ENCODE measurements around the gene FA2H. TPM values are rescaled to one million over a fixed set of nuclear protein-coding genes. Genes with fewer than 3 reads are reported as not detected.
"Not testable (repeated sequence)": the region's sequence is repeated elsewhere in the genome, so short reads cannot be mapped to it uniquely, and the experiment has no call there.

FA2H gene
- total and polyA plus RNA-seq, 2 donors from 2014 or later = 4.2 to 10.3 TPM

- no peaks in the 10 kb centered on the region for H3K36me3 ChIP-seq (ENCODE audit: control insufficient read depth in 2 of 3, insufficient read depth in 3 of 3, low read length in 3 of 3)
- no peak for TF ChIP-seq CTCF (IDR thresholded peaks at IDR 0.05; ENCODE audit: borderline replicate concordance, extremely low read depth, insufficient read depth)
- no peak overlapping the region for H3K4me3 ChIP-seq (ENCODE audit: low read length in 3 of 3)
- no peaks in the 10 kb centered on the region for H3K27me3 ChIP-seq (ENCODE audit: control insufficient read depth, insufficient read depth, low read length)
- H3K9ac ChIP-seq (ENCODE audit: low read length in 3 of 3) = no peak overlapping the region
- no peak for DNase-seq
- H3K4me1 ChIP-seq (ENCODE audit: control insufficient read depth in 2 of 3, insufficient read depth in 2 of 3, low read depth in 1 of 3, low read length in 3 of 3) = peaks cover 0 to 5% (median 0%) of the 10 kb centered on the region in 3 donors
- H3K9me3 ChIP-seq (ENCODE audit: control insufficient read depth in 2 of 3, insufficient read depth in 1 of 3, low read length in 3 of 3) = no peaks in the 10 kb centered on the region
- H3K27ac ChIP-seq (ENCODE audit: low read depth in 2 of 2, low read length in 2 of 2) = no peak overlapping the region
- no peak for FAIRE-seq
- intact Hi-C loops (cut with DNase I) = no loop called here
Measured at GRCh38 chr16:74769586-74770190, 4.9 kb downstream of the FA2H start.

DNA sequence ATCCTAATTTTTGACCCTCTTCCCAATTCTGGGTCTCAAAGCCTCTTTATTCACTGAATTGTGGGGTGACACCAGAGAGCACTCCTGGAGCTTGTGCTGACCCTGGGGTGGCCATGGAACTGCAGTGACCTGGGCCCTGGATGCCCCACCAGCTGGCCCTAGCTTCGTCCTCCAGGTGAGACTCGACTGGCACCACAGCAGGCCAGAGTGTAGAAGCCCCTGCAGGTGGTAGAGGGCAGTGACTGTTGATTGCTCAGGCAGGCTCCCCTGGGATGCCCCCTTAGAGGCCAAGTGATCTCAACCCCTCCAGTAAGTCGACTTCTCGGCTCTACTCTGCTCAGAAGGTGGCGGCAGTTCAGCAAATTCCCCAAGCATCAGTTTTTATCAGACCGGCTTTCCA lies 6.4 kb downstream of the FA2H start:
- FAIRE-seq = no peak
- intact Hi-C loops (cut with DNase I) = no loop called here
- H3K4me1 ChIP-seq (ENCODE audit: control insufficient read depth in 2 of 3, insufficient read depth in 2 of 3, low read depth in 1 of 3, low read length in 3 of 3) = no peaks in the 10 kb centered on the region
- H3K27me3 ChIP-seq (ENCODE audit: control insufficient read depth, insufficient read depth, low read length) = no peaks in the 10 kb centered on the region
- H3K27ac ChIP-seq (ENCODE audit: low read depth in 2 of 2, low read length in 2 of 2) = no peak overlapping the region
- no peak for DNase-seq
- no peaks in the 10 kb centered on the region for H3K9me3 ChIP-seq (ENCODE audit: control insufficient read depth in 2 of 3, insufficient read depth in 1 of 3, low read length in 3 of 3)
- H3K9ac ChIP-seq (ENCODE audit: low read length in 3 of 3) = no peak overlapping the region
- no peak overlapping the region for H3K4me3 ChIP-seq (ENCODE audit: low read length in 3 of 3)
- H3K36me3 ChIP-seq (ENCODE audit: control insufficient read depth in 2 of 3, insufficient read depth in 3 of 3, low read length in 3 of 3) = no peaks in the 10 kb centered on the region
- TF ChIP-seq CTCF (IDR thresholded peaks at IDR 0.05; ENCODE audit: borderline replicate concordance, extremely low read depth, insufficient read depth) = no peak

DNA sequence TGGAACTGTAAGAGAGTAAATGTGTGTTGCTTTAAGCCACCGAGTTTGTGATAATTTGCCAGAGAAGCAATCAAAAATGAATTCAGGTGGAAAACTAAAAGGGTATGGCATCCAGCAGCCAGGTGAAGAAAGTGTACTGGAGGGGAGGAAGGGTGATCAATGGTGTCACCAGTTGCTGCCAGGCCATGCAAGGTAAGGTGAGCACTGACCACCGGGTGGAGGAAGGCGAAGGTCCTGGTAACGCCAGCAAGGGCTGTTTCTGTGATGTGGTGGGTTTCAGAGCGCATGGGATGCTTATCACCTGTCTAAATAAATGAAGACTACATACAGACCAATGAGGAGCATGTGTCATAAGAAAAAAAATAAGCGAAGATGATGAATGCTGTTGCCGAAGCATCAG lies 6.9 kb downstream of the FA2H start:
- no peak for TF ChIP-seq CTCF (IDR thresholded peaks at IDR 0.05; ENCODE audit: borderline replicate concordance, extremely low read depth, insufficient read depth)
- Histone ChIP-seq H3K36me3 (ENCODE audit: control insufficient read depth in 2 of 3, insufficient read depth in 3 of 3, low read length in 3 of 3) (no peaks in the 10 kb centered on the region), H3K27me3 (ENCODE audit: control insufficient read depth, insufficient read depth, low read length) (no peaks in the 10 kb centered on the region), H3K4me3 (ENCODE audit: low read length in 3 of 3) (no peak overlapping the region), H3K9ac (ENCODE audit: low read length in 3 of 3) (no peak overlapping the region), H3K9me3 (ENCODE audit: control insufficient read depth in 2 of 3, insufficient read depth in 1 of 3, low read length in 3 of 3) (no peaks in the 10 kb centered on the region), H3K27ac (ENCODE audit: low read depth in 2 of 2, low read length in 2 of 2) (no peak overlapping the region), H3K4me1 (ENCODE audit: control insufficient read depth in 2 of 3, insufficient read depth in 2 of 3, low read depth in 1 of 3, low read length in 3 of 3) (no peaks in the 10 kb centered on the region)
- FAIRE-seq = no peak
- intact Hi-C loops (cut with DNase I) = no loop called here
- no peak for DNase-seq

DNA sequence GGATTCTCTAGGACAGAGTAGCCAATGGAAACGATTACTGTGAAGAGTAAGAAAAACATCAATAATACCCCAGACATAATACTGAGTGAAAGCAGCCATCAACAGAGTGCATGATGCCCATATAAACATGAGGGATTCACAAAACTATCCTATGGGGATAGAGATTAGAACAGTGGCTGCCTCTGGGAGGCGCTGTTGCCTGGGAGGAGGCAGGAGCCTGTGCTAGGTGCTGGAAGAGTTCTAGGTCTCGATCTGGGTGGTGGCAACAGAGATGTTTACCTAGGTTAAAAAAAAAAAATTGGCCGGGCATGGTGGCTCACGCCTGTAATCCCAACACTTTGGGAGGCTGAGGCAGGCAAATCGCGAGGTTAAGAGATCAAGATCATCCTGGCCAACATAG lies 7.9 kb downstream of the FA2H start:
- H3K9ac ChIP-seq (ENCODE audit: low read length in 3 of 3) = no peak overlapping the region
- H3K4me3 ChIP-seq (ENCODE audit: low read length in 3 of 3) = no peak overlapping the region
- DNase-seq (no peak), FAIRE-seq (no peak)
- intact Hi-C loops (cut with DNase I) = no loop called here
- TF ChIP-seq CTCF (IDR thresholded peaks at IDR 0.05; ENCODE audit: borderline replicate concordance, extremely low read depth, insufficient read depth) = no peak
- H3K9me3 ChIP-seq (ENCODE audit: control insufficient read depth in 2 of 3, insufficient read depth in 1 of 3, low read length in 3 of 3) = no peaks in the 10 kb centered on the region
- no peaks in the 10 kb centered on the region for H3K4me1 ChIP-seq (ENCODE audit: control insufficient read depth in 2 of 3, insufficient read depth in 2 of 3, low read depth in 1 of 3, low read length in 3 of 3)
- H3K27ac ChIP-seq (ENCODE audit: low read depth in 2 of 2, low read length in 2 of 2) = no peak overlapping the region
- H3K36me3 ChIP-seq (ENCODE audit: control insufficient read depth in 2 of 3, insufficient read depth in 3 of 3, low read length in 3 of 3) = no peaks in the 10 kb centered on the region
- H3K27me3 ChIP-seq (ENCODE audit: control insufficient read depth, insufficient read depth, low read length) = no peaks in the 10 kb centered on the region

GRCh38 chr16:74764184-74764583 lies 10.4 kb downstream of the FA2H start:
- intact Hi-C loops (cut with DNase I); FAIRE-seq; H3K9me3 ChIP-seq (ENCODE audit: control insufficient read depth in 2 of 3, insufficient read depth in 1 of 3, low read length in 3 of 3); H3K4me3 ChIP-seq (ENCODE audit: low read length in 3 of 3); H3K36me3 ChIP-seq (ENCODE audit: control insufficient read depth in 2 of 3, insufficient read depth in 3 of 3, low read length in 3 of 3); DNase-seq; H3K27me3 ChIP-seq (ENCODE audit: control insufficient read depth, insufficient read depth, low read length); H3K9ac ChIP-seq (ENCODE audit: low read length in 3 of 3); H3K27ac ChIP-seq (ENCODE audit: low read depth in 2 of 2, low read length in 2 of 2); H3K4me1 ChIP-seq (ENCODE audit: control insufficient read depth in 2 of 3, insufficient read depth in 2 of 3, low read depth in 1 of 3, low read length in 3 of 3): not testable (repeated sequence)

Measured in kidney (tissue), 14 donors.